Measurements from ENCODE around the gene SPOUT1.

Gene SPOUT1

GRCh38 chr9:128771745-128772519 lies 57.7 kb downstream of the SPOUT1 start, which contains the start of gene ZER1:
TSS of gene ZER1 (minus strand) at chr9:128771927. CDS start at chr9:128755565, 16,362 bp downstream.
- DNase-seq (ENCODE audit: low spot score), result peak; percentile 91

GRCh38 chr9:128771094-128771721 lies 58.4 kb downstream of the SPOUT1 start:
- no peak for DNase-seq (ENCODE audit: low spot score)

- no peak for DNase-seq (ENCODE audit: low spot score)
These were observed 59.1 kb downstream of the SPOUT1 start for GRCh38 chr9:128770286-128771030.
